ENCODE measurements around the gene PLIN5.
"Not testable (repeated sequence)": the region's sequence is repeated elsewhere in the genome, so short reads cannot be mapped to it uniquely, and the experiment has no call there.

PLIN5 gene

DNA sequence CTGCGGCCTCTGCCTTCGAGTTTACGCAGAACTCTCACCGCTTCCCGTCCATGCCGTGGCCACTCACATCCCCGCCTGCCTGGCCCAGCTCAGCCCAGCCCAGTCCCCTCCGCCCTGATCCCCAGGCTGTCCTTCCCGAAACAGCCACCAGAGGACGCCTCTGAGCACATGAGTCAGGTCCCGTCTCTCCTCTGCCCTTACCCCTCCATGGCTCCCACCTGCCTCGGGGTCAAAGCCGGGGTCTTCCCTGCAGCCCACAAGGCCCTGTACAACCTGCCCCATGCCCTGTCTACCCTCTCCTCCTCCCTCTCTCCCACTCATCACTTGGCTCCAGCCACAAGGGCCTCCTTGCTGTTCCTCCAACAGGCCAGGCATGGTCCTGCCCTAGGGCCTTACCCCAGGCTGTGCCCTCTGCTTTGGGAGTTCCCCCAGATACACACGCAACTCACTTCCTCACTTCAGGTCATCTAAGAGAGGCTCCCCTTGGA is 32.6 kb upstream of the PLIN5 start:
- FAIRE-seq, result no peak

GRCh38 chr19:4566402-4567051 is 31.5 kb upstream of the PLIN5 start:
- FAIRE-seq, result no peak

- FAIRE-seq, result not testable (repeated sequence)
Measured at GRCh38 chr19:4563562-4563961, 28.5 kb upstream of the PLIN5 start.

DNA sequence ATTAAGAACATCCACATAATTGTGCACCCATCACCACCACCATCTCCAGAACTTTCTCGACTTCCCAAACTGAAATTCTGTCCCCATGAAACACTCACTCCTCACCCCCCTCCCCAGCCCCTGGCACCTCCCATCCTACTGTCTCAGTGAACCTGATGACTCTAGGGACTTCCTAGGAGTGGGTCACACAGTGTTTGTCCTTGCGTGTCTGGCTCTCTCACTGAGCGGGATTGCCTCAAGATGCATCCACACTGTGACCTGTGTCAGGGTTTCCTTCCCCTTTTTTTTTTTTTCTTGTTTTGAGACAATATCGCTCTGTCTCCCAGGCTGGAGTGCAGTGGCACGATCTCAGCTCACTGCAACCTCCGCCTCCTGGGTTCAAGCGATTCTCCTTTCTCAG is 27.1 kb upstream of the PLIN5 start:
- not testable (repeated sequence) for FAIRE-seq

GRCh38 chr19:4559569-4559968 is 24.5 kb upstream of the PLIN5 start, which contains the start of gene SEMA6B:
Gene SEMA6B, minus strand, starts transcription at chr19:4559684. Its CDS starts 1,227 bp downstream, at chr19:4558457.
- no peak for FAIRE-seq

- FAIRE-seq, result no peak
Measured at GRCh38 chr19:4557971-4558941, 23.2 kb upstream of the PLIN5 start.

DNA sequence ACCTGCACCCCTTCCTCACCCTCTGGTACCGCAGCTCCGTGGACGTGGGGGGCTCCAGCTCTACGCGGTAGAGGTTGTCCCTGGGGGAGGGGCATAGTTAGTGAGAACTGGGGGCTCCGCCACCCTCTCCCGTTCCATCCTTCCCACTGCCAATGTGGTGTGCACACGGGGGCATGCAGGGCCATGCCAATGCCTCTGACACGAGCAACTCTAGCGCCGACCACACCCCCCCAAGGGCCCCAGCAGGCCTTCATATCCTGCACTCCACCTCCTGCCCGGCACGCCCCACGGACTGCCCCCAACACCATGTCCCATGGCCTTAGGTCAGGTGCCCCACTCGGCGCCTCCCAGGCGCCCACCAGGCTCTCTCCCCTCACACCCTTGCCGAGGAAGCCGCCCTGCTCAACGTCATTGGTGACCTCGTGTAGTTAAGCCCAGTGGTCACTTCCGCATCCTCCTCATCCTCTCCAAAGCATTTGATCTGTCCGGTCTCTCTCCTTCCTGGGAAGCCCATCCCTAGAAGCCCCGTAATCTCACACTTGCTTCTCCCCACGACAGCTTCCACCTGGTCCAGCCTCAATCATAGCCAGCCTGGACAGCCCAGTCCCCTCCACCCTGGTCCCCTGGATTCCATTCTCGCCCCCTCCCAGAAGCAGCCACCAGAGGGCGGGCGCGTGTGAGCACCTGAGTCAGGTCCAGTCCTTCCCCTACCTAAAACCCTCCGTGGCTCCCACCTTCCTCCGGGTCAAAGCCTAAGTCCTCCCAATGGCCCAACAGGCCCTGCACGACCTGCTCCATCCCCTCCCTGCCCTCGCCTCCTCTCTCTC is 22.3 kb upstream of the PLIN5 start:
- no peak for FAIRE-seq

- no peak for FAIRE-seq
Measured at GRCh38 chr19:4556597-4557127, 21.6 kb upstream of the PLIN5 start.

DNA sequence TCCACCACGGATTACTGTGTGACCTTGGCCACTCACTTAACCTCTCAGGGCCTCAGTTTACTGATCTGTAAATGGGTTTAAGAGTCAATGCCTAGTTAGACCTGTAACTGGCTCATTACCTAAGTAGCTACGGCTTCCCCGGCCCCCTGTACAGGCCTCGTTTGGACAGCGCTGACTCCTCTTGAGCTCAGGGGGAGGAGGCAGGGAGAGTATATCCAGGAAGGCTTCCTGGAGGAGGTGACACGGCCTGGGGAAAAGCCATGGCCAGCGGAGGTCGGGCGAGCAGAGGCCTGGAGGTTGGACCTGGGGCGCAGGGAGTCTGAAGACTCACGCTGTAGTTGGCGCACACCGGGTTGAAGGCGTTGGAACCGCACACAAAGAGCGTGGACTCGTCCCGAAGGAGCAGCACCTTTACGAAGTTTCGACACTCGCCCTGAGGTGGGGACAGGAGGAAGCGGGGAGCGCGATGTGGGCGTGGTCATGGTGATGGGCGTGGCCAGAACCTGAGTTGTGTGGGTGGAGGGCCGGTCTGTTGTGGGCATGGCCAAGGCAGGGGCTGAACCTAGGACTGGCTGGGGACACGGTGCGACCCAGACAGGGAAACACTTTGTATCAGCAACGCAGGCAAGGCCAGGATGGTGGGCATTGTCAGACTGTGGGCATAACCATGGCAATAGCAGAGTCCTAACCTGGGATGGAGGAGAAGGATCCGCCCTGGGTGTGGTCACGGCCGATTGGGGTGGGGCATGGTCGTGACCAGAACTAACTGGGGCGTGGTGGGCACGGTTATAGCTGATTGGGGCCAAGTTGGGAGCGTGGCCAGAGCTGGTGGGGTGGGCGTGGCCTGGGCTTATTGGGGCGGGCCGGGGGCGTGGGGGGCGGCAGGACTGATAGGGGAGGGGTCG is 20.9 kb upstream of the PLIN5 start:
- FAIRE-seq, result no peak

DNA sequence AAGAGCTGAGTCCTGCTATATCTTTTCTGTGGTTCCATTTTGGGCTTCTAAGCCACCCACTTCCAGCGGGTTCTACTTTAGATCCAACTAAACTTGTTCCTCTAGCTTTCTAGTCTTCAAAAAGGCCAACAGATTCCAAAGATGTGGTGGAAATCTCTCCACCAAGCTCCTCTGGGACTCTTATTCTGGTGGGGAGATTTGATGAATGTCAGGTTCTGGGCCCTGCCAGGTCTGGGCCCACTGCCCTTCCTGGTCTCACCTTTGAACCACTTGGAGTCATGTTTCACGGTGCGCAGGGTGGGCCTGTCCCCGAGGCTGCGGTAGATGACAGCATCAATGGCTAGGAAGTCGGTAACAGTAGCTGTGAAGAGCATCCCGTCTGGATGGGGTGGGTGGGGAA is 19.7 kb upstream of the PLIN5 start:
- FAIRE-seq, result no peak

GRCh38 chr19:4553775-4554174 is 18.8 kb upstream of the PLIN5 start:
- FAIRE-seq, result no peak

DNA sequence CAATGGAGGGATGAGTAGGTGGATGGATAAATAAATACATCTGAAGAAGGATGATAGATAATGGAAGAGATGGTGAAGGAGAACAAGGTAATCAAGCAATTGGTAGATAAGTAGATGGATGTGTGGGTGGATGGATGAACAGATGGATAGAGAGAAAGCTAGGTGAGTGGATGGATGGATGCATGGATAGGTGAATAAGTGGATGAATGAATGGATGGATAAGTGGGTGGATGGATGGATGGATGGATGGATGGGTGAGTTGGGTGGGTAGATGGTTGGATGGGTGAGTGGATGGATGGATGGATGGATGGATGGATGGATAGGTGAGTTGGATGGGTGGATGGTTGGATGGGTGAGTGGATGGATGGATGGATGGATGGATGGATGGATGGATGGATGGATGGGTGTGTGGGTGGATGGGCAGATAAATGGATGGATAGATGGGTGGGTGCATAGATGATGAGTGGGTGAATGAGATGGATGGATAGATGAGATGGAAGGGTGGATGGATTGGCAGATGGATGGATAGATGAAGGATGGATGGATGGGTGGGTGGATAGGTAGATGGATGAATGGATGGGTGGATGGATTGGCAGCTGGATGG is 18.2 kb upstream of the PLIN5 start:
- no peak for FAIRE-seq

- no peak for FAIRE-seq
Measured at GRCh38 chr19:4552525-4552819, 17.4 kb upstream of the PLIN5 start.

GRCh38 chr19:4550479-4551050 is 15.5 kb upstream of the PLIN5 start:
- FAIRE-seq, result no peak

- FAIRE-seq, result no peak
Measured at GRCh38 chr19:4550018-4550417, 15.0 kb upstream of the PLIN5 start.

DNA sequence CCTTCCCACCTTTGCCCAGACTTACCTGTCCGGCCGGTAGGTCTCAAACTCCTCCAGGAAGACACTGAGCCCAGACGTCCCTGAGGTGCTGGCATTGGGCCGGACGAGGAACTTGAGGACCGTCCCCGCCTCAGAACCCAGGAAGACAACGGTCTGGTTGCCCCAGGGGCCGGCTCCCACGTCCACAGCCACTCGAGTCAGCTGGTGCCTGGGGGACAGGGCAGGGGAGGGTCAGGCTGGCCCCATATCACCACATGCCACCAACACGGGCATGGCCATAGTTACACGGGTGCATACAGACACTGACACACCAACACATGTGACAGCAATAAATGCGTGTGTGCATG is 13.2 kb upstream of the PLIN5 start:
- FAIRE-seq, result no peak

DNA sequence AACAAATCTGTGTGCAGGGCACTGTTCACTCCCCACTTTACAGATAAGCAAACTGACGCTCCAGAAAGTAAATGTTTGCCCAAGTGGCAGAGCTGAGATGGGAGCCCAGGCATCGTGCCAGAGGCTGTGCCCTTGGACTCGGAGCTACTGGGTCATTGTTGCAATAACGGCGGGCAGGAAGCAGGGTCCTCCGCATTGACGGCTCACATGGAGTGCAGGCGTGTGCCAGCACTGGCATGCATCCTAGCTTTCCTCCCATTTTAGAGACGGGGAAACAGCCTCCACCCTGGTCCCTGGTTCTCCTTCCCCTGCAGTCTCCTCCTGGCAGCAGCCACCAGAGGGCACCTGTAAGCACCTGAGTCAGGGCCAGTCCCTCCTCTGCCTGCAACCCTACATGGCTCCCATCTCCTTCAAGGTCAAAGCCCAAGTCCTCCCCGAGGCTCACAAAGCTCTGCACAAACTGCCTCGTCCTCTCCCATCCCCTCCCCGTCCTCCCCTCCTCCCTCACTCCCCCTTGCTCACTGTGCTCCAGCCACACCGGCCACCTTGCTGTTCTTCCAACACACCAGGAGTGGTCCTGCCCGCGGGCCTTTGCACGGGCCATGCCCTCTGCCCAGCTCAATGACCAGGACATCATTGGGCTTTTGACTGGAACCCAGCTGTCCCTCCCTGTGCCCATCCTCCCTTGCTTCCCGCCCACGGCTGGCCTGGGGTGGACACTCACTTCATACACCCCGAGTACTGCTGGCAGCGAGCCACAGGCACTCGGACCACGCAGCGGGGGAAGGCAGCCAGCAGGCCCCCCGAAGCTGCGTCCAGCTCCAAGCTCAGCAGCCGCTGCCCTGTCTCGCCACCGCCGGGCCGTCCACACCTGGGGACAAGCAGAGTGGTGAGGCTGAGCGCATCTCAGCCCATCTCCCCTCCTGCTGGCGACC is 12.5 kb upstream of the PLIN5 start:
- no peak for FAIRE-seq

- FAIRE-seq, result no peak
Measured at GRCh38 chr19:4543842-4544647, 9.0 kb upstream of the PLIN5 start.
